Transverse colon (tissue), 4 donors: Measurements from ENCODE around the gene ZNF74. TPM values are rescaled to one million over a fixed set of nuclear protein-coding genes. Genes with fewer than 3 reads are reported as not detected.

Experiments
- DNase-seq: peaks from one replicate; pipeline ENCODE4 v3.0.0-alpha.2; 2019
- H3K27ac ChIP-seq, 4 donors: fragments of 200-600 bp; sonication (generic); 2 replicates each; pipeline ENCODE4 v1.5.1; 2016 to 2018; ENCODE audit warnings: inconsistent platforms in 4 of 4
- H3K27me3 ChIP-seq: fragments of 200-600 bp; sonication (generic); 2 replicates; pipeline ENCODE4 v1.5.1; 2017; ENCODE audit warnings: inconsistent platforms
- H3K36me3 ChIP-seq, 4 donors: fragments of 200-600 bp; sonication (generic); 2 replicates each; pipeline ENCODE4 v1.5.1; 2017 to 2019; ENCODE audit warnings: inconsistent platforms in 4 of 4
- H3K4me1 ChIP-seq, 4 donors: fragments of 200-600 bp; sonication (generic); 2 replicates each; pipeline ENCODE4 v1.5.1; 2017 to 2020; ENCODE audit warnings: inconsistent platforms in 4 of 4
- H3K4me3 ChIP-seq, 4 donors: fragments of 200-600 bp; sonication (generic); 1 replicate in 1 of 4; 2 replicates in 3 of 4; pipeline versions ENCODE4 v1.5.1 to v1.6.1; 2017 to 2019; ENCODE audit warnings: inconsistent platforms in 4 of 4
- H3K9me3 ChIP-seq, 2 donors: fragments of 200-600 bp; sonication (generic); 2 replicates each; pipeline ENCODE4 v1.5.1; 2017 to 2019; ENCODE audit warnings: inconsistent platforms in 2 of 2
- CTCF ChIP-seq, 5 experiments: fragments of 200-600 bp in 3 of 5; fragments of 450-650 bp in 2 of 5; sonication (generic) in 3 of 5; IDR thresholded peaks; 1 replicate in 2 of 5; 2 replicates in 3 of 5; pipeline ENCODE4 v1.5.1; 2016 to 2017; ENCODE audit warnings: antibody characterized with exemption in 5 of 5, inconsistent platforms in 3 of 5, mild to moderate bottlenecking in 2 of 5, moderate library complexity in 1 of 5
- EP300 ChIP-seq: sonication (generic); formaldehyde crosslinking; IDR thresholded peaks from one replicate; pipeline ENCODE4 v1.6.1; 2017; ENCODE audit warnings: antibody characterized with exemption, low read depth
- POLR2A ChIP-seq: fragments of 450-650 bp; IDR thresholded peaks from one replicate; pipeline ENCODE4 v1.6.1; 2016; ENCODE audit warnings: antibody characterized with exemption, mild to moderate bottlenecking, moderate library complexity
- POLR2AphosphoS5 ChIP-seq, 3 donors: sonication (generic); formaldehyde crosslinking; IDR thresholded peaks; one replicate each; pipeline ENCODE4 v1.6.1; 2016; ENCODE audit warnings: antibody characterized with exemption in 3 of 3
- WGBS, 2 donors: methylation state at CpG; one replicate each; pipeline ENCODE4 v1.1.5; 2018; ENCODE audit warnings: low coverage in 1 of 2; 5-methylcytosine and 5-hydroxymethylcytosine counted together
- in situ Hi-C, 4 donors: fragments of 200-750 bp; cut with MboI; loops; one replicate each; pipeline versions ENCODE4 v1.15.0 to v1.15.1; 2017; ENCODE audit warnings: low sequenced_read_pairs in 3 of 4, low pct_ligation_motif_present in 1 of 4, low pct_unique_long_range_greater_than_20kb in 1 of 4
- intact Hi-C: fragments of 100-400 bp; cut with DNase I; formaldehyde crosslinking; loops from one replicate; pipeline ENCODE4 v1.15.1; 2023; ENCODE audit warnings: low total_unique reads
- total RNA-seq, 4 donors: library from RNA; depleted of rRNA; stranded (reverse); fragments of >200 nt; gene quantifications; one replicate each; pipeline ENCODE4 v1.1.0, GENCODE V29; 2016

Gene ZNF74
- total RNA-seq, 4 donors from 2014 or later: 1.9 to 11.5 (median 6.6) TPM

- Histone ChIP-seq H3K4me1 (no peaks in the 10 kb centered on the region), H3K9me3 (no peaks in the 10 kb centered on the region), H3K27me3 (no peaks in the 10 kb centered on the region), H3K36me3 (no peaks in the 10 kb centered on the region), H3K27ac (no peak overlapping the region), H3K4me3 (no peak overlapping the region)
- WGBS, 2 donors: 96 to 100% methylated on average over 5 to 45 of the region's 45 CpGs
- no peak for DNase-seq
- intact Hi-C loops (no loop called here), in situ Hi-C loops (loop anchor here in 1 of 4 donors (25.0 kb wide), 1 partner anchor 332 kb away; no protein-coding TSS in a partner anchor)
- no peak for TF ChIP-seq POLR2AphosphoS5 (IDR thresholded peaks at IDR 0.05)
- TF ChIP-seq EP300: no peak
- TF ChIP-seq CTCF (IDR thresholded peaks at IDR 0.05): no peak
- no peak for TF ChIP-seq POLR2A
Observed at GRCh38 chr22:20405291-20405930, 11.5 kb downstream of the ZNF74 start.

GRCh38 chr22:20405931-20406685 is 12.2 kb downstream of the ZNF74 start:
- no peak for DNase-seq
- in situ Hi-C loops: loop anchor here in 1 of 4 donors (25.0 kb wide), 1 partner anchor 331 kb away; no protein-coding TSS in a partner anchor
- WGBS, 2 donors: 90 to 96% methylated on average over 4 to 60 of the region's 62 CpGs

GRCh38 chr22:20406686-20407408 is 12.9 kb downstream of the ZNF74 start:
- Histone ChIP-seq H3K27me3 (no peaks in the 10 kb centered on the region), H3K9me3 (no peaks in the 10 kb centered on the region), H3K4me1 (no peaks in the 10 kb centered on the region), H3K36me3 (no peaks in the 10 kb centered on the region), H3K4me3 (no peak overlapping the region), H3K27ac (no peak overlapping the region)
- DNase-seq: no peak
- in situ Hi-C loops (loop anchor here in 1 of 4 donors (25.0 kb wide), 1 partner anchor 330 kb away; no protein-coding TSS in a partner anchor), intact Hi-C loops (no loop called here)
- WGBS, 2 donors: 91 to 92% methylated on average over 2 to 13 of the region's 13 CpGs
- no peak for TF ChIP-seq EP300
- TF ChIP-seq POLR2A: no peak
- TF ChIP-seq CTCF (IDR thresholded peaks at IDR 0.05): no peak
- TF ChIP-seq POLR2AphosphoS5 (IDR thresholded peaks at IDR 0.05): no peak

More at GRCh38 chr22:20405931-20406685, 12.2 kb downstream of the ZNF74 start:
- Histone ChIP-seq H3K27me3 (no peaks in the 10 kb centered on the region), H3K4me1 (no peaks in the 10 kb centered on the region), H3K4me3 (no peak overlapping the region), H3K36me3 (no peaks in the 10 kb centered on the region), H3K9me3 (no peaks in the 10 kb centered on the region), H3K27ac (no peak overlapping the region)
- intact Hi-C loops: no loop called here
- no peak for TF ChIP-seq EP300
- no peak for TF ChIP-seq CTCF (IDR thresholded peaks at IDR 0.05)
- TF ChIP-seq POLR2A: no peak
- no peak for TF ChIP-seq POLR2AphosphoS5 (IDR thresholded peaks at IDR 0.05)

- Histone ChIP-seq H3K36me3 (no peaks in the 10 kb centered on the region), H3K4me3 (no peak overlapping the region), H3K27ac (no peak overlapping the region), H3K9me3 (no peaks in the 10 kb centered on the region), H3K27me3 (no peaks in the 10 kb centered on the region), H3K4me1 (no peaks in the 10 kb centered on the region)
- intact Hi-C loops (no loop called here), in situ Hi-C loops (loop anchor here in 1 of 4 donors (25.0 kb wide), 1 partner anchor 329 kb away; no protein-coding TSS in a partner anchor)
- TF ChIP-seq POLR2A (no peak), EP300 (no peak), POLR2AphosphoS5 (IDR thresholded peaks at IDR 0.05) (no peak), CTCF (IDR thresholded peaks at IDR 0.05) (no peak)
- WGBS, 2 donors: 40 to 85% methylated on average over 1 to 3 of the region's 3 CpGs
- no peak for DNase-seq
Observed at GRCh38 chr22:20407829-20408228, 13.9 kb downstream of the ZNF74 start.
